Activated CD4-positive, alpha-beta memory T cell treated with anti-CD3 and anti-CD28 coated beads for 36 hours (primary cell): Measurements from ENCODE around the gene ARL4D. TPM values are rescaled to one million over a fixed set of nuclear protein-coding genes. Genes with fewer than 3 reads are reported as not detected.
"Not testable (repeated sequence)": the region's sequence is repeated elsewhere in the genome, so short reads cannot be mapped to it uniquely, and the experiment has no call there.

Experiments
- CTCF ChIA-PET: fragments of 350-600 bp; sonication (Branson Sonifier 250); formaldehyde crosslinking; loops from one replicate; lab custom pipeline; 2021; ENCODE audit warnings: antibody characterized with exemption, inconsistent platforms; lab: Charles Lee
- POLR2A ChIA-PET: fragments of 350-600 bp; sonication (Branson Sonifier 250); formaldehyde crosslinking; loops from one replicate; lab custom pipeline; 2021; ENCODE audit warnings: antibody characterized with exemption; lab: Charles Lee
- DNase-seq: peaks from one replicate; pipeline ENCODE4 v3.0.0-alpha.2; 2020
- H3K27ac Mint-ChIP-seq: one replicate; pipeline ENCODE4 v1.8.0; 2021; ENCODE audit warnings: mixed read lengths
- H3K27me3 Mint-ChIP-seq: one replicate; pipeline ENCODE4 v1.8.0; 2021; ENCODE audit warnings: mixed read lengths
- H3K36me3 Mint-ChIP-seq: one replicate; pipeline ENCODE4 v1.8.0; 2021; ENCODE audit warnings: mixed read lengths
- H3K4me1 Mint-ChIP-seq: one replicate; pipeline ENCODE4 v1.8.0; 2021; ENCODE audit warnings: low read depth, mixed read lengths
- H3K4me3 Mint-ChIP-seq: one replicate; pipeline ENCODE4 v1.8.0; 2021; ENCODE audit warnings: mild to moderate bottlenecking, mixed read lengths
- H3K9me3 Mint-ChIP-seq: one replicate; pipeline ENCODE4 v1.8.0; 2021; ENCODE audit warnings: mixed read lengths
- intact Hi-C: fragments of 100-400 bp; cut with micrococcal nuclease; formaldehyde crosslinking; loops from one replicate; pipeline ENCODE4 v1.15.1; 2023
- total RNA-seq, 2 experiments: library from RNA; stranded (reverse); gene quantifications; one replicate each; pipeline ENCODE4 v1.2.3, GENCODE V29; 2021

The ARL4D gene
- total RNA-seq, 2 experiments from 2014 or later: 2.3 TPM

DNA sequence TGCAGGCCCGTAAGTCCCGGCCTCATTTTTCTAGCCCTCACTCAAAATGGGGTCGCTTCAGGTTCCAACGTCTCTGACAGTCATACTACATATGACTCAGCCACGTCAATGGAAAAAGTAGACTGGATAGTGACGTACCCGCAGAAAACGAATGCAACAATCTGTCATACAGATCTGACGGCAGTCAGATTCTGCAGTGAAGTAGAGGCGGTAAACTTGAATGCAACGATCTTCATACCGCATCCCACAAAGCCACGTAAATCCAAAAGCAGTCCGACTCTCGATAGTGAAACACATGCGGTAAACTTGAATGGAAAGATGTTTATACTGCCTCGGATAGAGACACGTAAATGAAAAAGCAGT lies 38.4 kb upstream of the ARL4D start:
- H3K27ac Mint-ChIP-seq: peak overlapping the region; percentile 99
- peaks cover 11% of the 10 kb centered on the region for H3K27me3 Mint-ChIP-seq
- ChIA-PET CTCF (interaction anchor here (1.2 to 2.8 kb wide), 7 partner anchors 18 to 123 kb away, joined by 3 to 14 read pairs (median 9); partner anchors contain the start of gene DHX8), POLR2A (interaction anchor here (0.5 to 7.2 kb wide), 27 partner anchors 8 to 419 kb away, joined by 3 to 126 read pairs (median 5); partner anchors contain the start of genes ARL4D, DHX8, DUSP3 and NBR1)
- DNase-seq: peak; percentile 88
- peak overlapping the region; percentile 86 for H3K4me3 Mint-ChIP-seq
- intact Hi-C loops: loop anchor here (1.0 to 2.0 kb wide), 5 partner anchors 8 to 190 kb away; partner anchors contain the start of gene NBR1
- H3K4me1 Mint-ChIP-seq: peaks cover 29% of the 10 kb centered on the region
- peaks cover 4% of the 10 kb centered on the region for H3K9me3 Mint-ChIP-seq
- peaks cover 12% of the 10 kb centered on the region for H3K36me3 Mint-ChIP-seq

DNA sequence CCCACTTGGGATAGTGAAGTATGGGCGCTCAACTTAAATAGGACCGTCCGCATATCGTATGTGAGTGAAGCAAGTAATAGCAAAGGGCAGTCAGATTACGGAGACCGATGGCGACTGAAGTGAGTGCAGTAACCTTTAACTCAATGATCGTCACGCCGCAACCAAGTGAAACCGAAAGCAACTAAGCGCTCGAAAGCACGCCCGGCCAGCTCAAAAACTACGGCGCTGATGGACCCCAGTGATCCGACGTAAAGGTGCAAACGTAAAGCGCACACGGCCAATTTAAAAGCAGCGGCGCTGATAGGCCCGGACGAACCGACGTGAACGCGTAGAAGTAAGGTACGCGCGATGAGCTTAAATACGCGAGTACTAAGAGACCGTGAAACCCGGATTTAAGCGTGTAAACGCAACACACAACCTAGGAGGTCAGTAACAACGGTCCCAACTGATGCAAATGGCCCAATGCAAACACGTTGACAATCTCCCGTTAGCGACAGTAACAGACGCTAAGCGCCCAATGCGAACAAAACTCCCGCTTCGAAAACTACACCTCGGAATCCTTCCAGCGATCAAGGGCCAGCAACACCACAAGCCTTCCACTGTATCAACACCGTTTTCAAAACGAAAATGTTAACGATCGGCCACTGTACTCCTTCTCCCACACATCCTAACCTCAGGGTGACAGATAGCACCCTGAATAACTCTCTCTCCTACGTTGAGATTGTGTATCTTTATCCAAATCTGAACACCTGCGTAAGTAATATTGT lies 37.9 kb upstream of the ARL4D start:
- peak; percentile 93 for DNase-seq
- H3K27me3 Mint-ChIP-seq: peaks cover 11% of the 10 kb centered on the region
- POLR2A ChIA-PET: interaction anchor here (0.5 to 7.2 kb wide), 28 partner anchors 8 to 418 kb away, joined by 3 to 126 read pairs (median 5); partner anchors contain the start of genes ARL4D, DHX8, DUSP3 and NBR1
- H3K4me1 Mint-ChIP-seq: peaks cover 29% of the 10 kb centered on the region
- H3K4me3 Mint-ChIP-seq: peak overlapping the region; percentile 86
- peak overlapping the region; percentile 99 for H3K27ac Mint-ChIP-seq
- CTCF ChIA-PET: interaction anchor here (0.6 to 2.5 kb wide), 13 partner anchors 19 to 277 kb away, joined by 3 to 14 read pairs (median 3); partner anchors contain the start of gene DHX8
- H3K36me3 Mint-ChIP-seq: peaks cover 12% of the 10 kb centered on the region
- H3K9me3 Mint-ChIP-seq: peaks cover 4% of the 10 kb centered on the region
- intact Hi-C loops: loop anchor here (1.0 to 2.0 kb wide), 6 partner anchors 7 to 190 kb away; partner anchors contain the start of genes DHX8 and NBR1

DNA sequence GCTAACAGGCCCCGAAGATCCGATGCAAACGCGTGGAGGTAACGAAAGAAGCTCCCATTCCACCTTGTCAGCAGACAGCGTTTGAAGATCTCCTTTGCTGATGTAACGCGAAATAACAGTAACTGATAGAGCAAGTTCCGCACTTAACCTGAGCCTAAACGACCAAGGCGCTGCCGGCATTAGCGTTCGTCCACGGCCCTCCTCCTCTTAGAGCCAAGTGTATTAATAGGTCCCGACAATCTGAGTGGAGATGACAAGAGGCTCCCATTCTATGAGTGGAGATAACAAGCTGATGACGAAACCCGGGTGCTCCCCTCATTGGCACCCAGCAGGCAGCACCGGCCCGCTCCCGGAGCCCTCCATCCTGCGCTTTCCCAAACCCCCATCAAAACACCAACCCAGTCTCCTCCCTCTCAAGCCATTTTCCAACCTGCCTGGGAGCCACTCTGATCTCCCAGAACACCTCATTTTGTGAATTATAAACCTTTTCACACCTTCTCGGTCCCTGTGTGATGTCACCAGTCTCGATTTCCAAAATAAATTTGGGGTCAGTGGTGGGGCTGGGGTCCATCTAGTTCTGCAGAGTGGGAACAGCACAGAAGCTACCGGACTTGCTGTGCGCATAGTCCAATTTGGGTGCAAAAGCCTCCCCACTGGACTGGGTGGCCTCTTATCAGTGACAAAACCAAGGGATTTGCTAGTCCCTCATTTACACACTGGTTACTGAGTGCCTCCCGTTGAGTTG lies 35.4 kb upstream of the ARL4D start:
- intact Hi-C loops: no loop called here
- CTCF ChIA-PET: no interaction called here
- no peak overlapping the region for H3K27ac Mint-ChIP-seq
- H3K27me3 Mint-ChIP-seq: peaks cover 11% of the 10 kb centered on the region
- peaks cover 44% of the 10 kb centered on the region for H3K4me1 Mint-ChIP-seq
- no peak overlapping the region for H3K4me3 Mint-ChIP-seq
- POLR2A ChIA-PET: interaction anchor here (3.1 kb wide), 1 partner anchor 48 kb away, joined by 97 read pairs; no protein-coding TSS in a partner anchor
- peaks cover 14% of the 10 kb centered on the region for H3K36me3 Mint-ChIP-seq
- DNase-seq: no peak
- peaks cover 4% of the 10 kb centered on the region for H3K9me3 Mint-ChIP-seq

DNA sequence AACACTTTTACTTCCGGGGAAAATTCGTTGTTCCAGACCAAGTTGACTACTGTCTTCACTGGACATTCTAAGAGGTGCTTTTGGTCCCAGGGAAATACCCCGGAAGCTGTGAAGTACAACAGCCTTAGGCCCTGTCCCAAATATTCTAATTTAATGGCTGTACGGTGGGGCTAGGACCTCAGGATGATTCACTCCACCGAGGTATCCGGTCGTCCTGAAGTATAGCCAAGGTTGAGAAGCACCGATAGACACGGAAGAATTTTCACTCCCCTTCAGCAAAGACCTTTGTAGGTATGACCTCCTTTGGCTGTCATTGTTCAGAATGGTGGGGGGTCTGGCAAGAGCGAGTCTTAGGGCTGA lies 34.9 kb upstream of the ARL4D start:
- Mint-ChIP-seq H3K4me1 (peaks cover 42% of the 10 kb centered on the region), H3K36me3 (peaks cover 14% of the 10 kb centered on the region)

DNA sequence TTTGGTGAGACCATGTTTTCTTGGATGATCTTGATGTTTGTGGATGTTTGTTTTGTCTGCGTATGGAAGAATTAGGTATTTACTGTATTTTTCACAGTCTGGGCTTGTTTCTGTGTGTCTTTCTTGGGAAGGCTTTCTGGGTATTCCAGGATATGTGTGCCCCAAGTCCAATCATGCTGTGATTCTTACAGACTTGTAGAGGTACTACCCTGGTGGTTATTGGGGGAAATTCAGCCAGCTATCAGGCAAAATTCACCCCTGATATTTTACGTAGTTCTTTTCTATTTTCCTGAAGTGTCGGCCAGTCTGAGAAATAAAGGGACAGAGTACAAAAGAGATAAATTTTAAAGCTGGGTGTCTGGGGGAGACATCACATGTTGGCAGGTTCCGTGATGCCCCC lies 33.4 kb upstream of the ARL4D start:
- H3K36me3 Mint-ChIP-seq: peaks cover 14% of the 10 kb centered on the region
- peaks cover 44% of the 10 kb centered on the region for H3K4me1 Mint-ChIP-seq
- CTCF ChIA-PET: no interaction called here
- peaks cover 10% of the 10 kb centered on the region for H3K27me3 Mint-ChIP-seq
- peaks cover 4% of the 10 kb centered on the region for H3K9me3 Mint-ChIP-seq
- H3K4me3 Mint-ChIP-seq: no peak overlapping the region
- POLR2A ChIA-PET: no interaction called here
- intact Hi-C loops: no loop called here
- DNase-seq: no peak
- H3K27ac Mint-ChIP-seq: no peak overlapping the region

More for the DNA sequence above, 34.9 kb upstream of the ARL4D start:
- CTCF ChIA-PET: no interaction called here
- no peak overlapping the region for H3K4me3 Mint-ChIP-seq
- peaks cover 11% of the 10 kb centered on the region for H3K27me3 Mint-ChIP-seq
- POLR2A ChIA-PET: no interaction called here
- intact Hi-C loops: no loop called here
- H3K27ac Mint-ChIP-seq: no peak overlapping the region
- H3K9me3 Mint-ChIP-seq: peaks cover 4% of the 10 kb centered on the region
- DNase-seq: no peak

DNA sequence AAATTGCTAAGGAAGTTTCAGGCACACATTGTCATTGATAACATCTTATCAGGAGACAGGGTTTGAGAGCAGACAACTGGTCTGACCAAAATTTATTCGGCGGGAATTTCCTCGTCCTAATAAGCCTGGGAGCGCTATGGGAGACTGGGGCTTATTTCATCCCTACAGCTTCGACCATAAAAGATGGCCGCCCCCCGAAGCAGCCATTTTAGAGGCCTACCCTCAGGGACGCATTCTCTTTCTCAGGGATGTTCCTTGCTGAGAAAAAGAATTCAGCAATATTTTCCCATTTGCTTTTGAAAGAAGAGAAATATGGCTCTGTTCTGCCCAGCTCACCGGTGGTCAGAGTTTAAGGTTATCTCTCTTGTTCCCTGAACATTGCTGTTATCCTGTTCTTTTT lies 32.9 kb upstream of the ARL4D start:
- CTCF ChIA-PET: interaction anchor here (3.7 kb wide), 1 partner anchor 118 kb away, joined by 33 read pairs; the partner anchor contains the start of gene DHX8
- intact Hi-C loops, H3K9me3 Mint-ChIP-seq, H3K4me3 Mint-ChIP-seq, H3K27ac Mint-ChIP-seq, H3K27me3 Mint-ChIP-seq, H3K36me3 Mint-ChIP-seq, DNase-seq: not testable (repeated sequence)
- POLR2A ChIA-PET: interaction anchor here (4.4 kb wide), 1 partner anchor 24 kb away, joined by 72 read pairs; no protein-coding TSS in a partner anchor
- peaks cover 41% of the 10 kb centered on the region for H3K4me1 Mint-ChIP-seq

DNA sequence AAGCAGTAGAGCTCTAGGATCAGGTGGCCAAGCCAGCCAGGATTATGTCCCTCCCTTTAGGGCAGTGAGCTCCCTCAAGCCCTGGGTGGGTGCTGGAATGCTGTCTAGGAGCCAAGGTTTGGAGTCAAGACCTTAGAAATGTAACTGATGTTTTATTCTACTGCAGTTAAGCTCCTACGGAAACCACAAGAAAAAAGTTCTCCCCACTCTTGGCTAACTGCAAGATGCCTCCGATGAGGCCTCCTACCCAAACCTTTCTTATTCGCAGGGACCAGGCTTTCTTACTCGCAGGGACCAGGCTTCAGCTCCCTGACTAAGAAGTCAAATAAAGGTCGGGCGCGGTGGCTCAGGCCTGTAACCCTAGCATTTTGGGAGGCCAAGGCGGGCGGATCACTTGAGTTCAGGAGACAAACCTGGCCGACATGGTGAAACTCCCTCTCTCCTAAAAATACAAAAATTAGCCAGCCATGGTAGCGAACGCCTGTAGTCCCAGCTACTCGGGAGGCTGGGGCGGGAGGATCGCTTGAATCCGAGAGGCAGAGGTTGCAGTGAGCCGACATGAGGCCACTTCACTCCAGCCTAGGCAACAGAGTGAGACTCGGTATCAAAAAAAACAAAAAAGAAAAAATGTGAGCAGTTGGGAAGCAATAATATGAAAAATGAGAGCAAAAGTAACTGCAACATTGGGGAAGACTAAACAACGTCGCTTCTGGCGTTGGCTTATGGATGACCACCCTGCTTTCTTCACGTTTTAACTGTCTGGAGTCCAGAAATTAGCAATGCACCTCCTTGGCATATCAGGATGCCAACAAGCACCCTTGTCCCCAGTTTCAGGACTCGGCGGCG lies 31.7 kb upstream of the ARL4D start:
- H3K27ac Mint-ChIP-seq: peak overlapping the region; percentile 100
- POLR2A ChIA-PET: interaction anchor here (0.6 to 5.6 kb wide), 26 partner anchors 8 to 1098 kb away, joined by 3 to 115 read pairs (median 8); partner anchors contain the start of genes ARL4D, BRCA1, DHX8 and MEOX1
- CTCF ChIA-PET: interaction anchor here (0.6 to 3.7 kb wide), 3 partner anchors 21 to 1327 kb away, joined by 4 to 33 read pairs (median 7); partner anchors contain the start of gene DHX8
- peaks cover 36% of the 10 kb centered on the region for H3K4me1 Mint-ChIP-seq
- peak overlapping the region; percentile 94 for H3K4me3 Mint-ChIP-seq
- H3K36me3 Mint-ChIP-seq: peaks cover 3% of the 10 kb centered on the region
- no peak for DNase-seq
- H3K27me3 Mint-ChIP-seq: no peaks in the 10 kb centered on the region
- intact Hi-C loops: no loop called here
- no peaks in the 10 kb centered on the region for H3K9me3 Mint-ChIP-seq

DNA sequence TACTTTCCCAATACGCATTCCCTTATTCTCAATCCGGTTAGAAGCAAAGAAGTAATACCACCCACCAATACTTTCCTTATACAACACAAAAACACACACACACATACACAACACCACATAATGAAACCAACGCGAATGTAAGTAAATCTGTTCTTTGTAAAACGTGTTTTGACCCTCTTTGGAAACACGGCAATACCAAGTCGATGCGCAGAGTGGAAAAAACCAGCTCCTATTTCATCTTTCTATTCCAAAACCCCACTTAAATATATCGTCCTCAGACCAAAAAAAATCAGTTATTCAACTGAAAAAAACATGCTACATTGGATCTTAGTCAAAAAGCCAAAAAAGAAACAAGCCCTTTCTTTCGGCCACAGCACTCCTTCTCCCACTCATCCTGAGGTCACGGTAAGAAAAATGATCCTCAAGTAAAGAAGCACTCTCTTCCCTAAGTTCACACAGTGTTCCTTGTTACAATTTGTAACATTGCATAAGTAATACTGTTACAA lies 31.0 kb upstream of the ARL4D start:
- Mint-ChIP-seq H3K27me3 (no peaks in the 10 kb centered on the region), H3K4me1 (peaks cover 36% of the 10 kb centered on the region), H3K36me3 (peaks cover 3% of the 10 kb centered on the region), H3K9me3 (no peaks in the 10 kb centered on the region), H3K27ac (peak overlapping the region; percentile 100), H3K4me3 (peak overlapping the region; percentile 94)
- POLR2A ChIA-PET: interaction anchor here (0.6 to 5.6 kb wide), 33 partner anchors 8 to 1098 kb away, joined by 3 to 115 read pairs (median 4); partner anchors contain the start of genes ARL4D, BRCA1, DHX8 and MEOX1
- CTCF ChIA-PET: interaction anchor here (1.2 to 3.9 kb wide), 4 partner anchors 21 to 116 kb away, joined by 5 to 33 read pairs (median 12); partner anchors contain the start of gene DHX8
- peak; percentile 49 for DNase-seq
- intact Hi-C loops: loop anchor here (1.0 kb wide), 3 partner anchors 7 to 116 kb away; partner anchors contain the start of gene DHX8

DNA sequence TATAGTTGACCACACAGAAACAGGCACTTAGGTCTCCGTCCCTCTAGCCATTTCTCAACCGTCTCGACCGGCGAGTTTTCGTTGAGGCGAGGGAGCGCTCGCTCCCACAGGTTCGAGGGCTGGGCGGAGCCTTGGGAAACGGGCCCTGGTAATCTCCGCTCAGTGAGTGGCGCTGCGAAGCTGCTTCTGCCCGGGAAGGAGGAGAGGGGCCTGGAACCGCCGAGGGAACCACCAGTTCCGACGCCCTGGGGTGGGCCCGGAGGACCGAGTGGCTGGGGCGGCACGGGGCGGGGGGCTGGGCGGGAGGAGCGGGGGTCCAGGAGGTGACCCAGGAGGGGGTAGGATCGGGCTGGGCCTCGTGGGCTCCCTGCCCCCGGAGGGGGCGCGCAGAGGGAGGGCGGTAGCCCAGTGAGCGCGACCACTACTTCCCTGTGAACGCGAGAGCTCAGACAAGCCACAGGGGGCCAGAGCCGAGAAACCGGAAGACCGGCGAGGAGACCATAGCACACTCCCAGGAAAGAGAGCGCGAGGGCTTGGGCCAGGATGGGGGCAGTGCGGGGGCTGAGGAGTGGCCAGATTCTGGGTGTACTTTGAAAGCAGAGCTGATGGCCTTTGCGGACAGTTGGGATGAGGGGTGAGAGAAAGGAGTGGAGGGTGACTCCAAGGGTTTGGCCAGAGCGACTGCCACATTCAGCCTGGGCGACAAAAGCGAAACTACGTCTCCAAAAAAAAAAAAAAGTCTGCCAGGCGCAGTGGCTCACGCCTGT lies 29.9 kb upstream of the ARL4D start:
- CTCF ChIA-PET: interaction anchor here (1.2 to 3.9 kb wide), 5 partner anchors 19 to 115 kb away, joined by 5 to 33 read pairs (median 8); partner anchors contain the start of gene DHX8
- no peaks in the 10 kb centered on the region for H3K27me3 Mint-ChIP-seq
- H3K36me3 Mint-ChIP-seq: peaks cover 3% of the 10 kb centered on the region
- peak; percentile 77 for DNase-seq
- POLR2A ChIA-PET: interaction anchor here (0.6 to 5.6 kb wide), 23 partner anchors 7 to 1665 kb away, joined by 3 to 115 read pairs (median 7); partner anchors contain the start of genes ARL4D, DHX8, RPL27 and TMEM106A
- peaks cover 33% of the 10 kb centered on the region for H3K4me1 Mint-ChIP-seq
- intact Hi-C loops: loop anchor here (1.0 kb wide), 3 partner anchors 9 to 114 kb away; partner anchors contain the start of gene DHX8
- H3K4me3 Mint-ChIP-seq: peak overlapping the region; percentile 94
- peak overlapping the region; percentile 100 for H3K27ac Mint-ChIP-seq
- H3K9me3 Mint-ChIP-seq: no peaks in the 10 kb centered on the region

DNA sequence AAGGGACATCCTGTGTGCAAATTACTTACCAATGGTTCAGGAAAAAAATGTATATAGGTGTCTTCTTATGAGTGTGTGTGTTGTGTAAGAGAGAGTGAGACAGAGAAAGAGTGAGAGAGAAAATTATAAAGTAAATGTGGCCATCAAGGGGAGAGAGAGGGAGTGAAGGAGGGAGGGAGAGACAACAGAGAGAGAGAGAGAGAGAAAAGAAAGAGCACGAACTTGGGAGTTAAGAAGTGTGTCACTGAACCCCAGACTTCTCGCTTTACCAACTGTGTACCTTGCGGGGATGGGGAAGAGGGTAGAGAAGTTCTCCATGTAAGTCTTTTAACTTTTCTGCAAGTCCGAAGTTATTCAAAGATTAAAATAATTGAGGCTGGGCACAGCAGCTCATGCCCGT lies 28.8 kb upstream of the ARL4D start:
- H3K27ac Mint-ChIP-seq: peak overlapping the region; percentile 100
- ChIA-PET CTCF (interaction anchor here (2.1 to 3.9 kb wide), 2 partner anchors 18 to 24 kb away, joined by 8 to 16 read pairs; no protein-coding TSS in a partner anchor), POLR2A (interaction anchor here (1.8 to 5.6 kb wide), 7 partner anchors 9 to 113 kb away, joined by 6 to 115 read pairs (median 52); partner anchors contain the start of gene DHX8)
- no peaks in the 10 kb centered on the region for H3K9me3 Mint-ChIP-seq
- peaks cover 33% of the 10 kb centered on the region for H3K4me1 Mint-ChIP-seq
- peak overlapping the region; percentile 94 for H3K4me3 Mint-ChIP-seq
- no peak for DNase-seq
- H3K27me3 Mint-ChIP-seq: no peaks in the 10 kb centered on the region
- H3K36me3 Mint-ChIP-seq: peaks cover 3% of the 10 kb centered on the region
- intact Hi-C loops: no loop called here
